NCI-H2081 (cell line): Measurements from ENCODE around the gene GSTM2.
"Not testable (repeated sequence)": the region's sequence is repeated elsewhere in the genome, so short reads cannot be mapped to it uniquely, and the experiment has no call there.

Source experiments
- DNase-seq, 2 experiments: peaks; one replicate each; lab custom pipeline; 2025; lab: John Stamatoyannopoulos, UW

The GSTM2 gene

GRCh38 chr1:109677459-109677858, 9.6 kb downstream of the GSTM2 start:
- DNase-seq = no peak

- not testable (repeated sequence) for DNase-seq
Measured at GRCh38 chr1:109678637-109679036, 10.8 kb downstream of the GSTM2 start.

GRCh38 chr1:109684777-109685176, 16.9 kb downstream of the GSTM2 start:
- not testable (repeated sequence) for DNase-seq

GRCh38 chr1:109685399-109685798, 17.5 kb downstream of the GSTM2 start:
- not testable (repeated sequence) for DNase-seq

GRCh38 chr1:109685890-109686289, 18.0 kb downstream of the GSTM2 start:
- DNase-seq = not testable (repeated sequence)

- DNase-seq = not testable (repeated sequence)
Measured at GRCh38 chr1:109687109-109687508, 19.3 kb downstream of the GSTM2 start.

- peak in 1 of 2 experiments; percentile 26 for DNase-seq
Measured at GRCh38 chr1:109687641-109688499, 20.0 kb downstream of the GSTM2 start, which contains the start of gene GSTM1. Gene GSTM1, plus strand, starts transcription at chr1:109687817. Its CDS starts 57 bp downstream, at chr1:109687874.

GRCh38 chr1:109689844-109690405, 22.1 kb downstream of the GSTM2 start:
- no peak for DNase-seq

- DNase-seq = no peak
Measured at GRCh38 chr1:109691759-109692158, 23.9 kb downstream of the GSTM2 start.

GRCh38 chr1:109694400-109694799, 26.5 kb downstream of the GSTM2 start:
- DNase-seq = not testable (repeated sequence)

- DNase-seq = not testable (repeated sequence)
Measured at GRCh38 chr1:109695138-109695537, 27.3 kb downstream of the GSTM2 start.

- DNase-seq = no peak
Measured at GRCh38 chr1:109697066-109697465, 29.2 kb downstream of the GSTM2 start.

GRCh38 chr1:109697861-109698260, 30.0 kb downstream of the GSTM2 start:
- not testable (repeated sequence) for DNase-seq

GRCh38 chr1:109702940-109703339, 35.1 kb downstream of the GSTM2 start:
- not testable (repeated sequence) for DNase-seq

GRCh38 chr1:109704173-109704572, 36.3 kb downstream of the GSTM2 start:
- DNase-seq = no peak

GRCh38 chr1:109705411-109705810, 37.6 kb downstream of the GSTM2 start:
- no peak for DNase-seq

GRCh38 chr1:109708949-109709348, 41.1 kb downstream of the GSTM2 start:
- not testable (repeated sequence) for DNase-seq

- DNase-seq = not testable (repeated sequence)
Measured at GRCh38 chr1:109709822-109710221, 42.0 kb downstream of the GSTM2 start.

GRCh38 chr1:109711593-109712320, 43.9 kb downstream of the GSTM2 start, which contains the start of gene GSTM5:
Gene GSTM5, plus strand, starts transcription at chr1:109712251. Its CDS starts 62 bp downstream, at chr1:109712313.
- not testable (repeated sequence) for DNase-seq

GRCh38 chr1:109712321-109712864, 44.5 kb downstream of the GSTM2 start:
- DNase-seq = no peak

- no peak for DNase-seq
Measured at GRCh38 chr1:109713636-109714035, 45.8 kb downstream of the GSTM2 start.
